GM19025 (cell line): Measurements from ENCODE around the gene EGFL8.

ENCODE experiments used
- ATAC-seq: cut with Tn5 transposase; IDR thresholded peaks from one replicate; pipeline ENCODE4 v1.9.1; 2021; ENCODE audit warnings: mild to moderate bottlenecking, low read depth, moderate library complexity; ENCODE audit not compliant: unreplicated experiment

EGFL8 gene

DNA sequence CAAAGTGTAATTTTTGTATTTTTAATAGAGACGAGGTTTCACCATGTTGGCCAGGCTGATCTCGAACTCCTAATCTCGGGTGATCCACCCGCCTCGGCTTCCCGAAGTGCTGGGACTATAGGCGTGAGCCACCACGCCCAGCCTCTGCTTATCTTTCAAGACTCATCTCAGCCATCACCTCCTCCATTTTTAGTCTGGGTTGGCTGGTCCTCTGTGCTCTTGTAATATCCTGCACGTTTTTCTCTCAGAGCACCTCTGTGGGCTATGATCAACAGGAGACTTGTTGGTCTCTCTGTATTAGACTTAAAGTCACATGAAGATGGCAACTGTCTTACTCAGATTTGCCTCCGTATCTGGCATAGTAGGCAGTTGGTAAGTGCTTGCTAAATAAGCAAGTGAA lies 51.9 kb downstream of the EGFL8 start:
- no peak for ATAC-seq

DNA sequence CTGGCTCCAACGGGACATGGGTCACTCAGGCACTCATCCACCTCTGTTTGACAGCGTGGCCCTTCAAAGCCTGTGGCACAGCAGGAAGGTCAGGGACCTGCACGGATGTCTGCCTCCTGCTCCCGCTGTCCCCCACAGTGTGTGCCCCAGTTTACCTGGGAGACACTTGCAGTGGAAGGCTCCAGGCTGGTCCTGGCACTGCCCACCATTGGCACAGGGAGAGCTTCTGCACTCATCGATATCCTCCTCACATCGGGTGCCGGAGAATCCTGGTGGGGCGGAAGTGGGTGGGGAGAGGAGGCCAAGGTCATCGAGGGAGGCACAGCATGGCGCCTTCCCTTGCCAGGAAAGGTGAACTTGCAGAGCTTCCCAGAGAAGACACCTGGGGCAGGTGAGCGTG lies 52.6 kb downstream of the EGFL8 start:
- ATAC-seq: no peak
